Testis (tissue), 3 donors: ENCODE measurements around the gene MINDY4B. TPM values are rescaled to one million over a fixed set of nuclear protein-coding genes. Genes with fewer than 3 reads are reported as not detected.

Experiments
- DNase-seq: peaks from one replicate; pipeline ENCODE4 v3.0.0-alpha.2; 2019
- H3K27ac ChIP-seq, 2 donors: fragments of 200-600 bp; sonication (generic); one replicate each; pipeline ENCODE4 v1.5.1; 2019
- H3K27me3 ChIP-seq: fragments of 200-600 bp; sonication (generic); one replicate; pipeline ENCODE4 v1.5.1; 2019
- H3K36me3 ChIP-seq: fragments of 200-600 bp; sonication (generic); one replicate; pipeline ENCODE4 v1.5.1; 2017; ENCODE audit warnings: low read depth; ENCODE audit errors: missing control alignments
- H3K4me1 ChIP-seq: fragments of 200-600 bp; sonication (generic); one replicate; pipeline ENCODE4 v1.5.1; 2019
- H3K4me3 ChIP-seq, 2 donors: fragments of 200-600 bp; sonication (generic); one replicate each; pipeline ENCODE4 v1.5.1; 2017 to 2019
- H3K9me3 ChIP-seq: fragments of 200-600 bp; sonication (generic); one replicate; pipeline ENCODE4 v1.5.1; 2017
- POLR2A ChIP-seq: fragments of 450-650 bp; IDR thresholded peaks from one replicate; pipeline ENCODE4 v1.6.1; 2017; ENCODE audit warnings: antibody characterized with exemption, mild to moderate bottlenecking, moderate library complexity
- WGBS, 2 donors: methylation state at CpG; one replicate each; pipeline ENCODE4 v1.1.5; 2018; 5-methylcytosine and 5-hydroxymethylcytosine counted together
- intact Hi-C: fragments of 100-400 bp; cut with DNase I; formaldehyde crosslinking; loops from one replicate; pipeline ENCODE4 v1.15.1; 2023; ENCODE audit warnings: low total_unique reads
- polyA plus RNA-seq: library from polyadenylated mRNA; stranded (reverse); fragments of 350-450 nt; fragmentation: Illumina TruSeq; extraction: RNeasy Lipid Tissue Mini Kit (QIAGEN cat#74804); gene quantifications from one replicate; pipeline ENCODE4 v1.2.3, GENCODE V29; 2014; ENCODE audit warnings: low read depth, low replicate concordance; ENCODE audit not compliant: insufficient read depth
- total RNA-seq, 2 donors: library from RNA; depleted of rRNA; stranded (reverse); fragments of >200 nt; gene quantifications; one replicate each; pipeline ENCODE4 v1.2.3, GENCODE V29; 2016
- TF ChIP-seq, protein P1 (sequence below), 3 experiments: fragments of 450-650 bp in 2 of 3; fragments of 200-600 bp in 1 of 3; sonication (generic) in 1 of 3; IDR thresholded peaks; one replicate each; pipeline ENCODE4 v1.5.1; 2016 to 2019; ENCODE audit warnings: antibody characterized with exemption in 3 of 3, mild to moderate bottlenecking in 2 of 3, moderate library complexity in 1 of 3

The MINDY4B gene
- total and polyA plus RNA-seq, 3 donors from 2014 or later, result not detected

DNA sequence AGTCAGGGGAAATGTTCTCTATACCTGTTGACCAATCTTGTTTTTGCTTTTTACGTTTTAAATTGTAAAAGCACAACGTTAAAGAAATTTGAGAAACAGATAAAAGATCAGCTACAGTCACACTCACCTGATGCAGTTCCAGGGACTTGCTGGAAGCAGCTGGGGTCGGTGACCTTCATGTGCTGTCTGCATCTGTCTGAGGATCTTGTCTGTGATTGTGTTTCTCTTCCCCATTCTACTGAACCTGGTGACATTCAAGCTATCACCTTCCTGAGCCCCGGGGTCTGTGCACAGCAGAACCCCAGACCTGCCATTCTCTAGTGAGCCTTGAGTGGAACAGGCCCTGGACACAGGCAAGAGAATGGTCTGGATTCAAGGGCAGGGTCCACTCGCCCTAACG, 75.8 kb downstream of the MINDY4B start:
- H3K4me1 ChIP-seq, result peaks cover 3% of the 10 kb centered on the region
- TF ChIP-seq, protein P1, sequence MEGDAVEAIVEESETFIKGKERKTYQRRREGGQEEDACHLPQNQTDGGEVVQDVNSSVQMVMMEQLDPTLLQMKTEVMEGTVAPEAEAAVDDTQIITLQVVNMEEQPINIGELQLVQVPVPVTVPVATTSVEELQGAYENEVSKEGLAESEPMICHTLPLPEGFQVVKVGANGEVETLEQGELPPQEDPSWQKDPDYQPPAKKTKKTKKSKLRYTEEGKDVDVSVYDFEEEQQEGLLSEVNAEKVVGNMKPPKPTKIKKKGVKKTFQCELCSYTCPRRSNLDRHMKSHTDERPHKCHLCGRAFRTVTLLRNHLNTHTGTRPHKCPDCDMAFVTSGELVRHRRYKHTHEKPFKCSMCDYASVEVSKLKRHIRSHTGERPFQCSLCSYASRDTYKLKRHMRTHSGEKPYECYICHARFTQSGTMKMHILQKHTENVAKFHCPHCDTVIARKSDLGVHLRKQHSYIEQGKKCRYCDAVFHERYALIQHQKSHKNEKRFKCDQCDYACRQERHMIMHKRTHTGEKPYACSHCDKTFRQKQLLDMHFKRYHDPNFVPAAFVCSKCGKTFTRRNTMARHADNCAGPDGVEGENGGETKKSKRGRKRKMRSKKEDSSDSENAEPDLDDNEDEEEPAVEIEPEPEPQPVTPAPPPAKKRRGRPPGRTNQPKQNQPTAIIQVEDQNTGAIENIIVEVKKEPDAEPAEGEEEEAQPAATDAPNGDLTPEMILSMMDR (IDR thresholded peaks at IDR 0.05), result no peak
- no peak for TF ChIP-seq POLR2A
- H3K9me3 ChIP-seq, result no peaks in the 10 kb centered on the region
- no peak overlapping the region for H3K4me3 ChIP-seq
- no peak for DNase-seq
- intact Hi-C loops, result no loop called here
- H3K36me3 ChIP-seq, result no peaks in the 10 kb centered on the region
- H3K27me3 ChIP-seq, result no peaks in the 10 kb centered on the region
- 83 to 92% methylated on average over 6 of the region's 6 CpGs for WGBS, 2 donors
- H3K27ac ChIP-seq, result no peak overlapping the region

DNA sequence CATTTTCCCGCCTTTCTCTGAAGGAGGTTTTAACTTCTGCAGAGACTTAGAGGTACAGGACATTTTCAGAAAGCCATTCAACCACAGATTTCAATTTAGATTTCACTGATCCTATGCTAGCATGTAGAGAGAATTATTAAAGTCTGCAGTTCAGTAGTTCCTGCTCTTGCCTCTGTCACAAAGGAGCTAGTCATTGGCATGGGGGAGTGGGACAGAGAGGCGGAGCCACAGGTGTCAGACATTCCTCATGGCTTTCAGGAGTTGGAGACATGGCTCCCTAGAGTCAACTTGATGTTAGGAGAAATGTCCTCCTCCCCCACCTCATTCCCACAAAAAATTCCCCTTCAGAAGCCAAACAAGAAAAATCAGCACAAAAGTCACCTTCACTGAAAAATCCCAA, 76.2 kb downstream of the MINDY4B start:
- Histone ChIP-seq H3K4me3 (no peak overlapping the region), H3K27me3 (no peaks in the 10 kb centered on the region), H3K9me3 (no peaks in the 10 kb centered on the region), H3K36me3 (no peaks in the 10 kb centered on the region), H3K27ac (no peak overlapping the region), H3K4me1 (peaks cover 3% of the 10 kb centered on the region)
- TF ChIP-seq POLR2A, result no peak
- TF ChIP-seq, protein P1 (IDR thresholded peaks at IDR 0.05), result no peak
- DNase-seq, result no peak
- WGBS, 2 donors, result 77 to 86% methylated on average over 2 of the region's 2 CpGs
- intact Hi-C loops, result no loop called here

DNA sequence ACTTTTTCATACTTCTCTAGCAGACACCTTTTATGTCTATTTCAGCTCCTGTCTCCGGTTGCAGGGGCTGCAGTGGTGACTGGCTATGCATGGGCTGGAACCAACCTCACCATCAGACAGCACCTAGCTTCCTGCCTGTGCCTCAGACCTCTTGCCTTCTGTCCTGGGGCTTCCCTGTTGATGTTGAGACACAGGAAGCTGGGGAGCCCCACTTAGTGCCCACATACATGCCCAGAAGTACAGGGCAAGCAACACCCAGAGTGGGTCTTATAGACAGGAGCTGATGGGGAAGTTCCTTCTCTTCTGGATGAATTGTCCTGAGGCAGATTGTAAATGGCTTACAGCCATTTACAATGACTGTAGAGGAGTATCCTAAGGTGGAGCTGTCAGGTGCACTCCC, 77.0 kb downstream of the MINDY4B start:
- H3K27me3 ChIP-seq, result no peaks in the 10 kb centered on the region
- no peak for TF ChIP-seq POLR2A
- TF ChIP-seq, protein P1 (IDR thresholded peaks at IDR 0.05), result no peak
- intact Hi-C loops, result no loop called here
- no peaks in the 10 kb centered on the region for H3K9me3 ChIP-seq
- H3K36me3 ChIP-seq, result no peaks in the 10 kb centered on the region
- 87 to 92% methylated on average over 1 of the region's 1 CpG for WGBS, 2 donors
- DNase-seq, result no peak
- H3K27ac ChIP-seq, result no peak overlapping the region
- no peak overlapping the region for H3K4me3 ChIP-seq
- H3K4me1 ChIP-seq, result peaks cover 3% of the 10 kb centered on the region

DNA sequence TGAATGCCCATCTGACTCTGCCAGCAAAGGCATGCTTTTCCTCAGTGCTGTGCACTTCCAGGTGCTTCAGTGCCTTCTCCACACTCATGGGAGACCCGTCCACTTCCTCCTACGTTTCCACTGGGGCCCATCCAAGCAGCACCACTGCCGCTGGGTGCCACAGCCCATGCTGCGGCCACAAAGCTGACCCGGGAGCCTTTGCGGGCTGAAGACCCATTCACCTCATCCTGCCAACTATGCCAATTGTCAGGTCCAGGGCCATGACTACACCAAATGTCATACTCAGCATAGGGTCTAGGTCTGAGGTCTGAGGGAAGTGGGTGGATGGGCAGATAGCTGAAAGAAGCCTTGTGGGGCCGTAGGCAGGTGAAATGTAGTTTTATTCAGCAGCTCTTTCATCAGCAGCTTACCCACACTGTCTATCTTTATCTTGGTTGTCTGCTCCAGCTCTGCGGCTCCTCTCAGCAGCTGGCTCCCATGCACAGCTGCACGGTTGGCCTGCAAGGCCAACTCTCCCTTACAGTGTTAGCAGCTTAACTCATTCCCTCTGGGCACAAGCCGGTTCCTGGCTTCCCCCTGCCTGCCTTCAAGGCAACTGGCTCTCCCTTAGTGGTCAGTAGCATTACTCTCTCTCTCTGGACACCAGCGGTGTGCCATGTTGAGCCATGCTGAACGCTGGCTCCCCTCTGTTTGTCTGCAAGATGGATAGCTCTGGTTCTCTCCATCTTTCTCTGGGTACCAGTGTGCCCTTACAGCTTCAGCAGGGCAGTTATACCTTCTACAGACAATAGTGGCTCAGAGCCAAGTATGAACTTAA, 78.6 kb downstream of the MINDY4B start:
- H3K9me3 ChIP-seq, result no peaks in the 10 kb centered on the region
- H3K36me3 ChIP-seq, result no peaks in the 10 kb centered on the region
- DNase-seq, result no peak
- intact Hi-C loops, result no loop called here
- H3K4me3 ChIP-seq, result no peak overlapping the region
- peaks cover 3% of the 10 kb centered on the region for H3K4me1 ChIP-seq
- TF ChIP-seq POLR2A, result no peak
- TF ChIP-seq, protein P1 (IDR thresholded peaks at IDR 0.05), result no peak
- WGBS, 2 donors, result 75 to 78% methylated on average over 12 of the region's 12 CpGs
- no peaks in the 10 kb centered on the region for H3K27me3 ChIP-seq
- no peak overlapping the region for H3K27ac ChIP-seq

DNA sequence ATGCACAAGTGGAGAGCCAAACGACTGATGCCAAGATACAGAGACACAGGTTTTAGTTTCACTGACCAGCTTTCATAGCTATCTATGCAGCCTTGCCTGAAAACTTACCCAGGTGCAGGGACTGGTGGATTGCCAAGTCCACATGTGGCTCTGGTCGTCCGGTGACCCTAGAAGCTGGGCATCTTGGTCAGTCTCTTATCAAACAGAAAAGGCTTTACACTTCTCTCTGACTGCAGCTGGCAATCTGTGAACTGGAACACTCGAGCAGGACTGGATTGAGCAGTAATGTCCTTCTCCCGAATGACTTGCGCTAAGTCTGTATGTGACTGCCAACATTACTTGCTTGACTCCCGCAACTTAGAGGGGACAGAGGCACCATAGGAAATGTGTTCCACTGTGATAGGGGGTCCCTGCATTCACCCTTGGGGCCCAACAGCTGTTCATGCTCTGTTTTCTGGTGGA, 79.3 kb downstream of the MINDY4B start:
- intact Hi-C loops, result no loop called here
- no peak overlapping the region for H3K4me3 ChIP-seq
- DNase-seq, result no peak
- peaks cover 3% of the 10 kb centered on the region for H3K4me1 ChIP-seq
- H3K27me3 ChIP-seq, result no peaks in the 10 kb centered on the region
- WGBS, 2 donors, result 43 to 45% methylated on average over 7 of the region's 7 CpGs
- TF ChIP-seq POLR2A, result no peak
- TF ChIP-seq, protein P1 (IDR thresholded peaks at IDR 0.05), result no peak
- H3K36me3 ChIP-seq, result no peaks in the 10 kb centered on the region
- H3K27ac ChIP-seq, result no peak overlapping the region
- H3K9me3 ChIP-seq, result no peaks in the 10 kb centered on the region
